HL-60 (cell line): ENCODE data around the gene CLN6.
"Not testable (repeated sequence)": the region's sequence is repeated elsewhere in the genome, so short reads cannot be mapped to it uniquely, and the experiment has no call there.

Source experiments
- CTCF ChIP-seq: IDR thresholded peaks from one replicate; pipeline ENCODE4 v1.5.1; 2011; ENCODE audit warnings: low read length, control low read depth, inconsistent platforms; ENCODE audit not compliant: insufficient read depth
- GABPA ChIP-seq: IDR thresholded peaks from 2 replicates; pipeline ENCODE4 v1.6.1; 2012; ENCODE audit warnings: low read depth
- POLR2AphosphoS5 ChIP-seq: IDR thresholded peaks from 2 replicates; pipeline ENCODE4 v1.6.1; 2012; ENCODE audit warnings: low read depth
- TF ChIP-seq, protein P1 (sequence below): IDR thresholded peaks from 2 replicates; pipeline ENCODE4 v1.6.1; 2012; ENCODE audit warnings: low read depth; ENCODE audit not compliant: insufficient replicate concordance

DNA sequence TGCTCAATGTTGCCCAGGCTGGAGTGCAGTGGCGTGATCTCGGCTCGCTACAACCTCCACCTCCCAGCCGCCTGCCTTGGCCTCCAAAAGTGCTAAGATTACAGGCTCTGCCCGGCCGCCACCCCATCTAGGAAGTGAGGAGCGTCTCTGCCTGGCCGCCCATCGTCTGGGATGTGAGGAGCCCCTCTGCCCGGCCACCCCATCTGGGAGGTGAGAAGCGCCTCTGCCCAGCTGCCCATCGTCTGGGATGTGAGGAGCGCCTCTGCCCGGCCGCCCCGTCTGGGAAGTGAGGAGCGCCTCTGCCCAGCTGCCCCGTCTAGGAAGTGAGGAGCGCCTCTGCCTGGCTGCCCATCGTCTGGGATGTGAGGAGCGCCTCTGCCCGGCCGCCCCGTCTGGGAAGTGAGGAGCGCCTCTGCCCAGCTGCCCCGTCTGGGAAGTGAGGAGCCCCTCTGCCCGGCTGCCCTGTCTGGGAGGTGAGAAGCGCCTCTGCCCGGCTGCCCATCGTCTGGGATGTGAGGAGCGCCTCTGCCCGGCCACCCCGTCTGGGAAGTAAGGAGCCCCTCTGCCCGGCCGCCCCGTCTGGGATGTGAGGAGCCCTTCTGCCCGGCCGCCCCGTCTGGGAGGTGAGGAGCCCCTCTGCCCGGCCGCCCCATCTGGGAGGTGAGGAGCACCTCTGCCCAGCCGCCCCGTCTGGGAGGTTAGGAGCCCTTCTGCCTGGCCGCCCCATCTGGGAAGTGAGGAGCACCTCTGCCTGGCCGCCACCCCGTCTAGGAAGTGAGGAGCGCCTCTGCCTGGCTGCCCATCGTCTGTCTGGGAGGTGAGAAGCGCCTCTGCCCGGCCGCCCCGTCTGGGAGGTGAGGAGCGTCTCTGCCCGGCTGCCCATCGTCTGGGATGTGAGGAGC, 7.7 kb downstream of the CLN6 start:
- TF ChIP-seq CTCF, GABPA, POLR2AphosphoS5: not testable (repeated sequence)
- TF ChIP-seq, protein P1, sequence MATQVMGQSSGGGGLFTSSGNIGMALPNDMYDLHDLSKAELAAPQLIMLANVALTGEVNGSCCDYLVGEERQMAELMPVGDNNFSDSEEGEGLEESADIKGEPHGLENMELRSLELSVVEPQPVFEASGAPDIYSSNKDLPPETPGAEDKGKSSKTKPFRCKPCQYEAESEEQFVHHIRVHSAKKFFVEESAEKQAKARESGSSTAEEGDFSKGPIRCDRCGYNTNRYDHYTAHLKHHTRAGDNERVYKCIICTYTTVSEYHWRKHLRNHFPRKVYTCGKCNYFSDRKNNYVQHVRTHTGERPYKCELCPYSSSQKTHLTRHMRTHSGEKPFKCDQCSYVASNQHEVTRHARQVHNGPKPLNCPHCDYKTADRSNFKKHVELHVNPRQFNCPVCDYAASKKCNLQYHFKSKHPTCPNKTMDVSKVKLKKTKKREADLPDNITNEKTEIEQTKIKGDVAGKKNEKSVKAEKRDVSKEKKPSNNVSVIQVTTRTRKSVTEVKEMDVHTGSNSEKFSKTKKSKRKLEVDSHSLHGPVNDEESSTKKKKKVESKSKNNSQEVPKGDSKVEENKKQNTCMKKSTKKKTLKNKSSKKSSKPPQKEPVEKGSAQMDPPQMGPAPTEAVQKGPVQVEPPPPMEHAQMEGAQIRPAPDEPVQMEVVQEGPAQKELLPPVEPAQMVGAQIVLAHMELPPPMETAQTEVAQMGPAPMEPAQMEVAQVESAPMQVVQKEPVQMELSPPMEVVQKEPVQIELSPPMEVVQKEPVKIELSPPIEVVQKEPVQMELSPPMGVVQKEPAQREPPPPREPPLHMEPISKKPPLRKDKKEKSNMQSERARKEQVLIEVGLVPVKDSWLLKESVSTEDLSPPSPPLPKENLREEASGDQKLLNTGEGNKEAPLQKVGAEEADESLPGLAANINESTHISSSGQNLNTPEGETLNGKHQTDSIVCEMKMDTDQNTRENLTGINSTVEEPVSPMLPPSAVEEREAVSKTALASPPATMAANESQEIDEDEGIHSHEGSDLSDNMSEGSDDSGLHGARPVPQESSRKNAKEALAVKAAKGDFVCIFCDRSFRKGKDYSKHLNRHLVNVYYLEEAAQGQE: not testable (repeated sequence)
